ENCODE measurements around the gene UBTD2.
"Not testable (repeated sequence)": the region's sequence is repeated elsewhere in the genome, so short reads cannot be mapped to it uniquely, and the experiment has no call there.

Gene UBTD2

GRCh38 chr5:172283020-172283861, at the start of gene UBTD2:
Gene UBTD2, minus strand, starts transcription at chr5:172283764. Its CDS starts 99 bp downstream, at chr5:172283665.
- peak; percentile 78 for ATAC-seq
- peak; percentile 88 for TF ChIP-seq PATZ1 (CRISPR knock-in tag; IDR thresholded peaks at IDR 0.05; ENCODE audit: borderline replicate concordance)
- TF ChIP-seq CREB5 (CRISPR knock-in tag; IDR thresholded peaks at IDR 0.05; ENCODE audit: low read depth), result no peak
- no peak for TF ChIP-seq GLIS3 (CRISPR knock-in tag; IDR thresholded peaks at IDR 0.05)

GRCh38 chr5:172326901-172327300, 43.3 kb upstream of the UBTD2 start:
- ATAC-seq, result not testable (repeated sequence)

- ATAC-seq, result no peak
These were observed 41.9 kb upstream of the UBTD2 start for GRCh38 chr5:172325452-172325851.

GRCh38 chr5:172322028-172322965, 38.7 kb upstream of the UBTD2 start:
- peak; percentile 47; the same call in 2 of the 3 replicates for ATAC-seq
- TF ChIP-seq SNAI2 (CRISPR knock-in tag; IDR thresholded peaks at IDR 0.05) (no peak), PPARA (CRISPR knock-in tag; IDR thresholded peaks at IDR 0.05; ENCODE audit: borderline replicate concordance) (no peak), TCF4 (CRISPR knock-in tag; IDR thresholded peaks at IDR 0.05; ENCODE audit: borderline replicate concordance) (no peak), OSR1 (CRISPR knock-in tag; IDR thresholded peaks at IDR 0.05) (no peak), ESRRG (CRISPR knock-in tag; IDR thresholded peaks at IDR 0.05) (no peak), CSRNP3 (CRISPR knock-in tag; IDR thresholded peaks at IDR 0.05) (no peak), GLIS3 (CRISPR knock-in tag; IDR thresholded peaks at IDR 0.05) (no peak), PATZ1 (CRISPR knock-in tag; IDR thresholded peaks at IDR 0.05; ENCODE audit: borderline replicate concordance) (no peak), RARB (CRISPR knock-in tag; IDR thresholded peaks at IDR 0.05) (no peak)

More at GRCh38 chr5:172325452-172325851, 41.9 kb upstream of the UBTD2 start:
- TF ChIP-seq GLIS3 (CRISPR knock-in tag; IDR thresholded peaks at IDR 0.05), result no peak
- no peak for TF ChIP-seq ZFP30 (CRISPR knock-in tag; IDR thresholded peaks at IDR 0.05)
- TF ChIP-seq TCF4 (CRISPR knock-in tag; IDR thresholded peaks at IDR 0.05; ENCODE audit: borderline replicate concordance), result no peak
- no peak for TF ChIP-seq OSR1 (CRISPR knock-in tag; IDR thresholded peaks at IDR 0.05)

- no peak for TF ChIP-seq SNAI2 (CRISPR knock-in tag; IDR thresholded peaks at IDR 0.05)
- TF ChIP-seq ZNF8 (CRISPR knock-in tag; IDR thresholded peaks at IDR 0.05), result no peak
- TF ChIP-seq ZFP30 (CRISPR knock-in tag; IDR thresholded peaks at IDR 0.05), result no peak
- no peak for TF ChIP-seq ZC3H10 (CRISPR knock-in tag; IDR thresholded peaks at IDR 0.05)
- no peak for TF ChIP-seq RARB (CRISPR knock-in tag; IDR thresholded peaks at IDR 0.05)
- no peak for TF ChIP-seq BACH2 (CRISPR knock-in tag; IDR thresholded peaks at IDR 0.05; ENCODE audit: borderline replicate concordance)
- TF ChIP-seq TOX (CRISPR knock-in tag; IDR thresholded peaks at IDR 0.05; ENCODE audit: borderline replicate concordance), result no peak
- TF ChIP-seq CSRNP3 (CRISPR knock-in tag; IDR thresholded peaks at IDR 0.05), result no peak
- no peak for TF ChIP-seq CREB5 (CRISPR knock-in tag; IDR thresholded peaks at IDR 0.05; ENCODE audit: low read depth)
- TF ChIP-seq CSDC2 (CRISPR knock-in tag; IDR thresholded peaks at IDR 0.05), result no peak
- no peak for TF ChIP-seq GLIS3 (CRISPR knock-in tag; IDR thresholded peaks at IDR 0.05)
- TF ChIP-seq TCF4 (CRISPR knock-in tag; IDR thresholded peaks at IDR 0.05; ENCODE audit: borderline replicate concordance), result no peak
- no peak for TF ChIP-seq OSR1 (CRISPR knock-in tag; IDR thresholded peaks at IDR 0.05)
- TF ChIP-seq PPARA (CRISPR knock-in tag; IDR thresholded peaks at IDR 0.05; ENCODE audit: borderline replicate concordance), result no peak
- no peak for TF ChIP-seq ISL1 (CRISPR knock-in tag; IDR thresholded peaks at IDR 0.05)
- no peak for TF ChIP-seq ZNF565 (CRISPR knock-in tag; conservative IDR thresholded peaks at IDR 0.05; ENCODE audit: low read depth)
- ATAC-seq, result no peak
These were observed 38.0 kb upstream of the UBTD2 start for GRCh38 chr5:172321593-172321992.
